HepG2 (cell line): ENCODE results near the gene C7orf57. TPM values are rescaled to one million over a fixed set of nuclear protein-coding genes. Genes with fewer than 3 reads are reported as not detected.
A peak's percentile ranks its signal among the peaks of the same experiment; 100 is the strongest.

Experiments used
- GABPB1 ChIP-seq: IDR thresholded peaks from 2 replicates; pipeline ENCODE4 v1.6.1; 2016; ENCODE audit warnings: mild to moderate bottlenecking, missing genetic modification reagents, moderate library complexity, missing compliant biosample characterization
- HDAC6 ChIP-seq: fragments of 200-600 bp; sonication (generic); IDR thresholded peaks from 2 replicates; pipeline ENCODE4 v1.7.0; 2017; ENCODE audit warnings: mild to moderate bottlenecking, antibody characterized with exemption, low read length, low read depth
- HIVEP1 ChIP-seq: sonication (generic); formaldehyde crosslinking; IDR thresholded peaks from 2 replicates; pipeline ENCODE4 v1.4.0; 2020; ENCODE audit warnings: mild to moderate bottlenecking, missing genetic modification reagents
- ISX ChIP-seq: sonication (generic); formaldehyde crosslinking; conservative IDR thresholded peaks from 2 replicates; pipeline ENCODE4 v1.5.0; 2020; ENCODE audit warnings: missing genetic modification reagents
- LCORL ChIP-seq, 2 experiments: fragments of 450-650 bp in 1 of 2; sonication (generic) in 1 of 2; formaldehyde crosslinking in 1 of 2; IDR thresholded peaks; 2 replicates each; pipeline versions ENCODE4 v1.5.0 to v1.6.1; 2017 to 2020; ENCODE audit warnings: antibody characterized with exemption in 1 of 2, missing genetic modification reagents in 1 of 2
- MYNN ChIP-seq: sonication (generic); formaldehyde crosslinking; IDR thresholded peaks from 2 replicates; pipeline ENCODE4 v1.4.0; 2020; ENCODE audit warnings: mild to moderate bottlenecking, low read depth, missing genetic modification reagents
- NPAS2 ChIP-seq: sonication (generic); formaldehyde crosslinking; IDR thresholded peaks from 2 replicates; pipeline ENCODE4 v1.8.0; 2022; ENCODE audit warnings: mild to moderate bottlenecking, missing genetic modification reagents, borderline replicate concordance
- SYNCRIP ChIP-seq: fragments of 200-400 bp; formaldehyde crosslinking; IDR thresholded peaks from 2 replicates; pipeline ENCODE4 v1.6.1; 2018; ENCODE audit warnings: mild to moderate bottlenecking, low read depth, low read length; ENCODE audit not compliant: insufficient read depth
- polyA plus RNA-seq, 8 experiments: library from polyadenylated mRNA; depleted of rRNA in 3 of 8; stranded (reverse) in 7 of 8; unstranded in 1 of 8; fragments of >200 nt; fragmentation: Illumina TruSeq in 4 of 8; extraction: Trizol in 4 of 8; gene quantifications; 2 replicates each; pipeline versions ENCODE4 v1.2.1 to v1.2.3, GENCODE V29; 2011 to 2016; ENCODE audit warnings: low read depth in 4 of 8, missing spikeins in 1 of 8, mixed read lengths in 1 of 8; ENCODE audit not compliant: insufficient read depth in 1 of 8
- total RNA-seq, 5 experiments: library from RNA; depleted of rRNA; stranded (reverse); fragments of >200 nt; fragmentation: Illumina TruSeq; extraction: Trizol; gene quantifications; 2 replicates each; pipeline ENCODE4 v1.2.3, GENCODE V29; 2016; ENCODE audit warnings: low read depth in 1 of 5
- TF ChIP-seq, protein P1 (sequence below): sonication (generic); formaldehyde crosslinking; IDR thresholded peaks from 2 replicates; pipeline ENCODE4 v1.5.0; 2020; ENCODE audit warnings: mild to moderate bottlenecking, missing genetic modification reagents, borderline replicate concordance
- TF ChIP-seq, protein P2 (sequence below): IDR thresholded peaks from 2 replicates; pipeline ENCODE4 v1.6.1; 2016; ENCODE audit warnings: control low read depth
- TF ChIP-seq, protein P3 (sequence below): sonication (generic); formaldehyde crosslinking; IDR thresholded peaks from 2 replicates; pipeline ENCODE4 v1.8.1; 2023; ENCODE audit warnings: mild to moderate bottlenecking, inconsistent platforms, moderate library complexity, missing genetic modification reagents, borderline replicate concordance
- TF ChIP-seq, protein P4 (sequence below): sonication (generic); formaldehyde crosslinking; IDR thresholded peaks from 2 replicates; pipeline ENCODE4 v1.5.0; 2020; ENCODE audit warnings: missing genetic modification reagents
- TF ChIP-seq, protein P5 (sequence below): sonication (generic); formaldehyde crosslinking; IDR thresholded peaks from 2 replicates; pipeline ENCODE4 v1.8.1; 2023; ENCODE audit warnings: missing genetic modification reagents, mild to moderate bottlenecking, borderline replicate concordance
- TF ChIP-seq, protein P6 (sequence below): sonication (generic); formaldehyde crosslinking; IDR thresholded peaks from 2 replicates; pipeline ENCODE4 v1.4.0; 2020; ENCODE audit warnings: missing genetic modification reagents
- TF ChIP-seq, protein P7 (sequence below): sonication (generic); formaldehyde crosslinking; IDR thresholded peaks from 2 replicates; pipeline ENCODE4 v1.4.0; 2020; ENCODE audit warnings: missing genetic modification reagents
- TF ChIP-seq, protein P8 (sequence below): sonication (generic); formaldehyde crosslinking; IDR thresholded peaks from 2 replicates; pipeline ENCODE4 v1.4.0; 2020; ENCODE audit warnings: missing genetic modification reagents

Gene C7orf57
- total and polyA plus RNA-seq, 2 of the 13 experiments (the other 11 are each of a cell fraction or from before 2014, with no cell fraction given), result not detected

DNA sequence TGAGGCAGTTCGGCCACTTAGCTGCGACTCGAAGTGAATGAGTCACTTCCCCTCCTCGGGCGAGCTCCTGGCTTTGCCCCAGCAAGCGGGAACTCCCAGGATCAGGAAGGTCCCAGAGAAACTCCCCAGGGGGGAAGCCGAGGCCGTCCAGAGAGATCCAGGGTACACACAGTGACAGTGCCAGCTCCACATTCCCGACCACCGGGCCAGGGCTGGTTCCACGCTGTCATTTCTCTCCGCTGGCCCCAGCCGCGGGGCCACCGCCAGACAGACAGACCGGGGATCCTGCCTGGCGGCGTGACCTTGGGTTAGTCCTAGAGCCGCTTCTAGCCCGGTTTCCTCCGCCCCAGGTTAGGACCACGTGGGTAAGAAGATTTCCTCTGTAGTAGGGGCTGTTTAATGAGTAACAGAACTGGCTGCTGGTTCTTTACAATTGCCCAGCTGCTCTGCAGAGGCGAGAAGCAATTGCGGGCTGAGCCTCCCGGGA lies 53.3 kb downstream of the C7orf57 start (continued):
- TF ChIP-seq, protein P1, sequence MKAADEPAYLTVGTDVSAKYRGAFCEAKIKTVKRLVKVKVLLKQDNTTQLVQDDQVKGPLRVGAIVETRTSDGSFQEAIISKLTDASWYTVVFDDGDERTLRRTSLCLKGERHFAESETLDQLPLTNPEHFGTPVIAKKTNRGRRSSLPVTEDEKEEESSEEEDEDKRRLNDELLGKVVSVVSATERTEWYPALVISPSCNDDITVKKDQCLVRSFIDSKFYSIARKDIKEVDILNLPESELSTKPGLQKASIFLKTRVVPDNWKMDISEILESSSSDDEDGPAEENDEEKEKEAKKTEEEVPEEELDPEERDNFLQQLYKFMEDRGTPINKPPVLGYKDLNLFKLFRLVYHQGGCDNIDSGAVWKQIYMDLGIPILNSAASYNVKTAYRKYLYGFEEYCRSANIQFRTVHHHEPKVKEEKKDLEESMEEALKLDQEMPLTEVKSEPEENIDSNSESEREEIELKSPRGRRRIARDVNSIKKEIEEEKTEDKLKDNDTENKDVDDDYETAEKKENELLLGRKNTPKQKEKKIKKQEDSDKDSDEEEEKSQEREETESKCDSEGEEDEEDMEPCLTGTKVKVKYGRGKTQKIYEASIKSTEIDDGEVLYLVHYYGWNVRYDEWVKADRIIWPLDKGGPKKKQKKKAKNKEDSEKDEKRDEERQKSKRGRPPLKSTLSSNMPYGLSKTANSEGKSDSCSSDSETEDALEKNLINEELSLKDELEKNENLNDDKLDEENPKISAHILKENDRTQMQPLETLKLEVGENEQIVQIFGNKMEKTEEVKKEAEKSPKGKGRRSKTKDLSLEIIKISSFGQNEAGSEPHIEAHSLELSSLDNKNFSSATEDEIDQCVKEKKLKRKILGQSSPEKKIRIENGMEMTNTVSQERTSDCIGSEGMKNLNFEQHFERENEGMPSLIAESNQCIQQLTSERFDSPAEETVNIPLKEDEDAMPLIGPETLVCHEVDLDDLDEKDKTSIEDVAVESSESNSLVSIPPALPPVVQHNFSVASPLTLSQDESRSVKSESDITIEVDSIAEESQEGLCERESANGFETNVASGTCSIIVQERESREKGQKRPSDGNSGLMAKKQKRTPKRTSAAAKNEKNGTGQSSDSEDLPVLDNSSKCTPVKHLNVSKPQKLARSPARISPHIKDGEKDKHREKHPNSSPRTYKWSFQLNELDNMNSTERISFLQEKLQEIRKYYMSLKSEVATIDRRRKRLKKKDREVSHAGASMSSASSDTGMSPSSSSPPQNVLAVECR, result peak; percentile 67; the same call in 1 of the 2 replicates
- TF ChIP-seq MYNN (no peak), GABPB1 (peak; percentile 56; the same call in 1 of the 2 replicates), SYNCRIP (no peak), HDAC6 (no peak), NPAS2 (no peak), LCORL (IDR thresholded peaks at IDR 0.05) (no peak), LCORL (CRISPR knock-in tag; IDR thresholded peaks at IDR 0.05) (peak; percentile 78), HIVEP1 (peak; percentile 95), ISX (CRISPR knock-in tag) (no peak)
- TF ChIP-seq, protein P2, sequence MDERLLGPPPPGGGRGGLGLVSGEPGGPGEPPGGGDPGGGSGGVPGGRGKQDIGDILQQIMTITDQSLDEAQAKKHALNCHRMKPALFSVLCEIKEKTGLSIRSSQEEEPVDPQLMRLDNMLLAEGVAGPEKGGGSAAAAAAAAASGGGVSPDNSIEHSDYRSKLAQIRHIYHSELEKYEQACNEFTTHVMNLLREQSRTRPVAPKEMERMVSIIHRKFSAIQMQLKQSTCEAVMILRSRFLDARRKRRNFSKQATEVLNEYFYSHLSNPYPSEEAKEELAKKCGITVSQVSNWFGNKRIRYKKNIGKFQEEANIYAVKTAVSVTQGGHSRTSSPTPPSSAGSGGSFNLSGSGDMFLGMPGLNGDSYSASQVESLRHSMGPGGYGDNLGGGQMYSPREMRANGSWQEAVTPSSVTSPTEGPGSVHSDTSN (CRISPR knock-in tag), result no peak
- TF ChIP-seq, protein P3, sequence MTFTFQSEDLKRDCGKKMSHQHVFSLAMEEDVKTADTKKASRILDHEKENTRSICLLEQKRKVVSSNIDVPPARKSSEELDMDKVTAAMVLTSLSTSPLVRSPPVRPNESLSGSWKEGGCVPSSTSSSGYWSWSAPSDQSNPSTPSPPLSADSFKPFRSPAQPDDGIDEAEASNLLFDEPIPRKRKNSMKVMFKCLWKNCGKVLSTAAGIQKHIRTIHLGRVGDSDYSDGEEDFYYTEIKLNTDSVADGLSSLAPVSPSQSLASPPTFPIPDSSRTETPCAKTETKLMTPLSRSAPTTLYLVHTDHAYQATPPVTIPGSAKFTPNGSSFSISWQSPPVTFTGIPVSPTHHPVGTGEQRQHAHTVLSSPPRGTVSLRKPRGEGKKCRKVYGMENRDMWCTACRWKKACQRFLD, result no peak
- TF ChIP-seq, protein P4, sequence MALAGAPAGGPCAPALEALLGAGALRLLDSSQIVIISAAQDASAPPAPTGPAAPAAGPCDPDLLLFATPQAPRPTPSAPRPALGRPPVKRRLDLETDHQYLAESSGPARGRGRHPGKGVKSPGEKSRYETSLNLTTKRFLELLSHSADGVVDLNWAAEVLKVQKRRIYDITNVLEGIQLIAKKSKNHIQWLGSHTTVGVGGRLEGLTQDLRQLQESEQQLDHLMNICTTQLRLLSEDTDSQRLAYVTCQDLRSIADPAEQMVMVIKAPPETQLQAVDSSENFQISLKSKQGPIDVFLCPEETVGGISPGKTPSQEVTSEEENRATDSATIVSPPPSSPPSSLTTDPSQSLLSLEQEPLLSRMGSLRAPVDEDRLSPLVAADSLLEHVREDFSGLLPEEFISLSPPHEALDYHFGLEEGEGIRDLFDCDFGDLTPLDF (CRISPR knock-in tag), result no peak
- TF ChIP-seq, protein P5, sequence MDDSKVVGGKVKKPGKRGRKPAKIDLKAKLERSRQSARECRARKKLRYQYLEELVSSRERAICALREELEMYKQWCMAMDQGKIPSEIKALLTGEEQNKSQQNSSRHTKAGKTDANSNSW (CRISPR knock-in tag), result no peak
- TF ChIP-seq, protein P6, sequence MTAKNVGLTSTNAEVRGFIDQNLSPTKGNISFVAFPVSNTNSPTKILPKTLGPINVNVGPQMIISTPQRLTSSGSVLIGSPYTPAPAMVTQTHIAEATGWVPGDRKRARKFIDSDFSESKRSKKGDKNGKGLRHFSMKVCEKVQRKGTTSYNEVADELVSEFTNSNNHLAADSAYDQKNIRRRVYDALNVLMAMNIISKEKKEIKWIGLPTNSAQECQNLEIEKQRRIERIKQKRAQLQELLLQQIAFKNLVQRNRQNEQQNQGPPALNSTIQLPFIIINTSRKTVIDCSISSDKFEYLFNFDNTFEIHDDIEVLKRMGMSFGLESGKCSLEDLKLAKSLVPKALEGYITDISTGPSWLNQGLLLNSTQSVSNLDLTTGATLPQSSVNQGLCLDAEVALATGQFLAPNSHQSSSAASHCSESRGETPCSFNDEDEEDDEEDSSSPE (CRISPR knock-in tag), result no peak
- TF ChIP-seq, protein P7, sequence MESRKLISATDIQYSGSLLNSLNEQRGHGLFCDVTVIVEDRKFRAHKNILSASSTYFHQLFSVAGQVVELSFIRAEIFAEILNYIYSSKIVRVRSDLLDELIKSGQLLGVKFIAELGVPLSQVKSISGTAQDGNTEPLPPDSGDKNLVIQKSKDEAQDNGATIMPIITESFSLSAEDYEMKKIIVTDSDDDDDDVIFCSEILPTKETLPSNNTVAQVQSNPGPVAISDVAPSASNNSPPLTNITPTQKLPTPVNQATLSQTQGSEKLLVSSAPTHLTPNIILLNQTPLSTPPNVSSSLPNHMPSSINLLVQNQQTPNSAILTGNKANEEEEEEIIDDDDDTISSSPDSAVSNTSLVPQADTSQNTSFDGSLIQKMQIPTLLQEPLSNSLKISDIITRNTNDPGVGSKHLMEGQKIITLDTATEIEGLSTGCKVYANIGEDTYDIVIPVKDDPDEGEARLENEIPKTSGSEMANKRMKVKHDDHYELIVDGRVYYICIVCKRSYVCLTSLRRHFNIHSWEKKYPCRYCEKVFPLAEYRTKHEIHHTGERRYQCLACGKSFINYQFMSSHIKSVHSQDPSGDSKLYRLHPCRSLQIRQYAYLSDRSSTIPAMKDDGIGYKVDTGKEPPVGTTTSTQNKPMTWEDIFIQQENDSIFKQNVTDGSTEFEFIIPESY, result no peak
- TF ChIP-seq, protein P8, sequence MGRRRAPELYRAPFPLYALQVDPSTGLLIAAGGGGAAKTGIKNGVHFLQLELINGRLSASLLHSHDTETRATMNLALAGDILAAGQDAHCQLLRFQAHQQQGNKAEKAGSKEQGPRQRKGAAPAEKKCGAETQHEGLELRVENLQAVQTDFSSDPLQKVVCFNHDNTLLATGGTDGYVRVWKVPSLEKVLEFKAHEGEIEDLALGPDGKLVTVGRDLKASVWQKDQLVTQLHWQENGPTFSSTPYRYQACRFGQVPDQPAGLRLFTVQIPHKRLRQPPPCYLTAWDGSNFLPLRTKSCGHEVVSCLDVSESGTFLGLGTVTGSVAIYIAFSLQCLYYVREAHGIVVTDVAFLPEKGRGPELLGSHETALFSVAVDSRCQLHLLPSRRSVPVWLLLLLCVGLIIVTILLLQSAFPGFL, result no peak
